NCI-H748 (cell line): ENCODE measurements around the gene NEUROD6.

Source experiments
- DNase-seq: peaks from one replicate; lab custom pipeline; 2025; ENCODE audit not compliant: unreplicated experiment; lab: John Stamatoyannopoulos, UW

Gene NEUROD6

GRCh38 chr7:31340603-31341002, at the start of gene NEUROD6:
Gene NEUROD6, minus strand, starts transcription at chr7:31340726. Its CDS starts 1,458 bp downstream, at chr7:31339268.
- DNase-seq = peak; percentile 6

- no peak for DNase-seq
Measured at GRCh38 chr7:31384466-31384865, 43.9 kb upstream of the NEUROD6 start.

GRCh38 chr7:31382722-31383121, 42.2 kb upstream of the NEUROD6 start:
- DNase-seq = no peak

GRCh38 chr7:31373337-31374289, 33.1 kb upstream of the NEUROD6 start:
- DNase-seq = peak; percentile 69

- no peak for DNase-seq
Measured at GRCh38 chr7:31372231-31372959, 31.9 kb upstream of the NEUROD6 start.

- DNase-seq = peak; percentile 13
Measured at GRCh38 chr7:31371621-31372020, 31.1 kb upstream of the NEUROD6 start.

- no peak for DNase-seq
Measured at GRCh38 chr7:31370609-31371008, 30.1 kb upstream of the NEUROD6 start.

- peak; percentile 53 for DNase-seq
Measured at GRCh38 chr7:31368620-31369019, 28.1 kb upstream of the NEUROD6 start.

- no peak for DNase-seq
Measured at GRCh38 chr7:31363496-31363895, 23.0 kb upstream of the NEUROD6 start.

GRCh38 chr7:31363051-31363450, 22.5 kb upstream of the NEUROD6 start:
- no peak for DNase-seq

GRCh38 chr7:31362401-31362800, 21.9 kb upstream of the NEUROD6 start:
- no peak for DNase-seq

GRCh38 chr7:31358467-31358866, 17.9 kb upstream of the NEUROD6 start:
- DNase-seq = no peak

- no peak for DNase-seq
Measured at GRCh38 chr7:31345421-31345820, 4.9 kb upstream of the NEUROD6 start.

GRCh38 chr7:31343516-31344305, 3.2 kb upstream of the NEUROD6 start:
- DNase-seq = no peak

GRCh38 chr7:31341141-31341540, 615 bp upstream of the NEUROD6 start:
- DNase-seq = no peak

GRCh38 chr7:31340051-31340450, 475 bp downstream of the NEUROD6 start:
- no peak for DNase-seq

GRCh38 chr7:31338706-31339105, 1.8 kb downstream of the NEUROD6 start:
- no peak for DNase-seq

- DNase-seq = no peak
Measured at GRCh38 chr7:31337002-31337565, 3.4 kb downstream of the NEUROD6 start.

GRCh38 chr7:31336202-31337001, 4.1 kb downstream of the NEUROD6 start:
- peak; percentile 24 for DNase-seq

- DNase-seq = no peak
Measured at GRCh38 chr7:31335884-31336201, 4.7 kb downstream of the NEUROD6 start.
